ENCODE results near the gene S1PR1.

DNA sequence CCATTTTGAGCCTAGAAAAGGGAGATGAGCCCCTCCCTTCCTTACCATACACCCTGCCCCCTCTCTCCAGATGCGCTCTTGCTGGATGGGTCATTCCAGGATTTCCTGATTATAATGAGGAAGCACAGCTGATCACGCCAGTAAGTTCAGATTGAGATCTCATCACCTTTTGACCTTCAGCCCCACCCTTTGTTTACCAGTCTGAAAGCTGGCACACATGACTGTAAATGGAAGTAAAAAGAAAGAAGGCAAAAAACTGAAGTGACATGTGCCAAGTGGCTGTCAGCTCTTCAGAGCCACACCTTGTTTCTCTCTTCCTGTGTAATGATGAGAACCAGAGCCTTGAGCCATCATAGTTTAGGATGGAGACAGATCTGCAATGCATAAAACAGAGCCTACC is 27.9 kb downstream of the S1PR1 start:
- TF ChIP-seq, protein P1, sequence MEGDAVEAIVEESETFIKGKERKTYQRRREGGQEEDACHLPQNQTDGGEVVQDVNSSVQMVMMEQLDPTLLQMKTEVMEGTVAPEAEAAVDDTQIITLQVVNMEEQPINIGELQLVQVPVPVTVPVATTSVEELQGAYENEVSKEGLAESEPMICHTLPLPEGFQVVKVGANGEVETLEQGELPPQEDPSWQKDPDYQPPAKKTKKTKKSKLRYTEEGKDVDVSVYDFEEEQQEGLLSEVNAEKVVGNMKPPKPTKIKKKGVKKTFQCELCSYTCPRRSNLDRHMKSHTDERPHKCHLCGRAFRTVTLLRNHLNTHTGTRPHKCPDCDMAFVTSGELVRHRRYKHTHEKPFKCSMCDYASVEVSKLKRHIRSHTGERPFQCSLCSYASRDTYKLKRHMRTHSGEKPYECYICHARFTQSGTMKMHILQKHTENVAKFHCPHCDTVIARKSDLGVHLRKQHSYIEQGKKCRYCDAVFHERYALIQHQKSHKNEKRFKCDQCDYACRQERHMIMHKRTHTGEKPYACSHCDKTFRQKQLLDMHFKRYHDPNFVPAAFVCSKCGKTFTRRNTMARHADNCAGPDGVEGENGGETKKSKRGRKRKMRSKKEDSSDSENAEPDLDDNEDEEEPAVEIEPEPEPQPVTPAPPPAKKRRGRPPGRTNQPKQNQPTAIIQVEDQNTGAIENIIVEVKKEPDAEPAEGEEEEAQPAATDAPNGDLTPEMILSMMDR (IDR thresholded peaks at IDR 0.05): no peak
- no peak for TF ChIP-seq POLR2A (IDR thresholded peaks at IDR 0.05)
